NB4 (cell line): ENCODE results near the gene CELF4.
A peak's percentile ranks its signal among the peaks of the same experiment; 100 is the strongest.

Experiments
- DNase-seq: peaks from one replicate; pipeline ENCODE4 v3.0.0; 2010; ENCODE audit warnings: low read depth
- H3K4me3 ChIP-seq: one replicate; pipeline ENCODE4 v1.5.1; 2011; ENCODE audit warnings: mild to moderate bottlenecking, low read depth, low read length, moderate library complexity
- CTCF ChIP-seq: IDR thresholded peaks from one replicate; pipeline ENCODE4 v1.5.1; 2012; ENCODE audit warnings: low read depth, low read length
- MAX ChIP-seq: IDR thresholded peaks from 2 replicates; pipeline ENCODE4 v1.6.1; 2011; ENCODE audit warnings: low read depth, low read length
- MYC ChIP-seq: IDR thresholded peaks from 2 replicates; pipeline ENCODE4 v1.6.1; 2011; ENCODE audit warnings: low read depth, low read length
- POLR2A ChIP-seq: IDR thresholded peaks from 2 replicates; pipeline ENCODE4 v1.6.1; 2011; ENCODE audit warnings: mild to moderate bottlenecking; ENCODE audit not compliant: insufficient read length; ENCODE audit errors: extremely low read depth

Gene CELF4

GRCh38 chr18:37487400-37487867 lies 78.2 kb downstream of the CELF4 start:
- H3K4me3 ChIP-seq, result no peak overlapping the region
- no peak for DNase-seq
- TF ChIP-seq MAX (no peak), CTCF (no peak), MYC (no peak), POLR2A (no peak)

- H3K4me3 ChIP-seq, result no peak overlapping the region
- no peak for DNase-seq
- TF ChIP-seq MAX, result no peak
- no peak for TF ChIP-seq CTCF
- TF ChIP-seq MYC, result no peak
- TF ChIP-seq POLR2A, result no peak
These were observed 78.8 kb downstream of the CELF4 start for GRCh38 chr18:37486848-37487247.

- H3K4me3 ChIP-seq, result no peak overlapping the region
- TF ChIP-seq MAX (no peak), POLR2A (no peak), CTCF (no peak), MYC (no peak)
- DNase-seq, result no peak
These were observed 80.4 kb downstream of the CELF4 start for GRCh38 chr18:37484983-37485834.

- H3K4me3 ChIP-seq, result no peak overlapping the region
- TF ChIP-seq CTCF (no peak), MYC (no peak), MAX (no peak), POLR2A (no peak)
- DNase-seq, result no peak
These were observed 81.4 kb downstream of the CELF4 start for GRCh38 chr18:37483984-37484819.

GRCh38 chr18:37483221-37483971 lies 82.2 kb downstream of the CELF4 start:
- DNase-seq, result peak; percentile 32
- TF ChIP-seq CTCF, result no peak
- H3K4me3 ChIP-seq, result no peak overlapping the region
